ENCODE measurements around the gene C16orf96. TPM values are rescaled to one million over a fixed set of nuclear protein-coding genes. Genes with fewer than 3 reads are reported as not detected.
A peak's percentile ranks its signal among the peaks of the same experiment; 100 is the strongest.

Gene C16orf96
- total and polyA plus RNA-seq, 2 of the 13 experiments (the other 11 are each of a cell fraction or from before 2014, with no cell fraction given), result 0.03 TPM; not detected in 1

DNA sequence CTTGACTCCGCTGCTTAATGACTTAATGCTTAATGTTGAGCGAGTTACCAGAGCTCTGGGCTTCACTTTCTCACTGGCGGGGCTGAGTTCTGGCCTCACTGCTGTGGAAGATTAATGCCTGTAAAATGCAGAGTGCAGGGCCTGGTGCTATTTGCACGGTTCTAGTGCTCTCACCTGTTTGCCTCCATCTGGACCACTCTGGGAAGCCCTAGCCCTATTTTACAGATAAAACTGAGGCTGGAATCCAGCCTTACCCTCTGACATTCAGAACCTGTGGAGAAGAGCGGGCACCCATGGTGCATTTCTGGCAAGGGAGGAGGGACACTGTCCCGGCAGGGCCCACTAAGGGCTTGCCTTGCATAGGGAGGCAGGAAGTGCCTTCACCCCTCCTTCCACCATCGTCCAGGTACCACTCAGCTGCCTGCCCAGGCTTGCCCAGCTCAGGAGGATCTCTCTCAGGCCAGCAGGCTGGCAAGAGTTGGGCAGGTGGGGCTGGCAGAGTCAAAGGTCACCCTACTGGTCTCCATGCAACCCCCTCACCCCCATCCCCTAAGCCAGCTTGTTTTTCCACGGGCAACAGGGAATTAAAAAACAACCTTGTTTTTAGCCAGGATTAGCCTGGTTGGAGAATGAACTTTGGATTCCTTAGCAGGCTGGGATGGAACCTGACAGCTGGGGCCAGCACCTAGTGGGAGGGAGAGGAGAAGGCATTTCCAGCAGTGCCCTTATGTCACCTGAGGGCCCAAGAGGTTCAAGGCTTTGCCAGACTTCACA is 62.7 kb downstream of the C16orf96 start (continued):
- TF ChIP-seq USF2 (IDR thresholded peaks at IDR 0.05; ENCODE audit: low read depth, low read length), result no peak
- TF ChIP-seq USF2 (CRISPR knock-in tag; IDR thresholded peaks at IDR 0.05; ENCODE audit: borderline replicate concordance), result no peak
- TF ChIP-seq, protein P1, sequence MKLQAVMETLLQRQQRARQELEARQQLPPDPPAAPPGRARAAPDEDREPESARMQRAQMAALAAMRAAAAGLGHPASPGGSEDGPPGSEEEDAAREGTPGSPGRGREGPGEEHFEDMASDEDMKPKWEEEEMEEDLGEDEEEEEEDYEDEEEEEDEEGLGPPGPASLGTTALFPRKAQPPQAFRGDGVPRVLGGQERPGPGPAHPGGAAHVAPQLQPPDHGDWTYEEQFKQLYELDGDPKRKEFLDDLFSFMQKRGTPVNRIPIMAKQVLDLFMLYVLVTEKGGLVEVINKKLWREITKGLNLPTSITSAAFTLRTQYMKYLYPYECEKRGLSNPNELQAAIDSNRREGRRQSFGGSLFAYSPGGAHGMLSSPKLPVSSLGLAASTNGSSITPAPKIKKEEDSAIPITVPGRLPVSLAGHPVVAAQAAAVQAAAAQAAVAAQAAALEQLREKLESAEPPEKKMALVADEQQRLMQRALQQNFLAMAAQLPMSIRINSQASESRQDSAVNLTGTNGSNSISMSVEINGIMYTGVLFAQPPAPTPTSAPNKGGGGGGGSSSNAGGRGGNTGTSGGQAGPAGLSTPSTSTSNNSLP (IDR thresholded peaks at IDR 0.05; ENCODE audit: low read depth, low read length), result no peak
- no peak for TF ChIP-seq ELF3 (CRISPR knock-in tag; IDR thresholded peaks at IDR 0.05)
- no peak for TF ChIP-seq SP1 (IDR thresholded peaks at IDR 0.05)
- no peak for TF ChIP-seq SP1 (CRISPR knock-in tag; IDR thresholded peaks at IDR 0.05)
- no peak for TF ChIP-seq ZNF598 (CRISPR knock-in tag; IDR thresholded peaks at IDR 0.05; ENCODE audit: borderline replicate concordance)
- TF ChIP-seq TBL1XR1 (IDR thresholded peaks at IDR 0.05; ENCODE audit: borderline replicate concordance, low read length, partially characterized antibody), result no peak
- no peak for TF ChIP-seq CBX1 (IDR thresholded peaks at IDR 0.05; ENCODE audit: low read depth)
- 0 out of 2 replicates have a peak, but pooled peaks have one; percentile 47 for TF ChIP-seq SRY (CRISPR knock-in tag; IDR thresholded peaks at IDR 0.05)
- TF ChIP-seq PAX8 (CRISPR knock-in tag; IDR thresholded peaks at IDR 0.05; ENCODE audit: borderline replicate concordance), result no peak
- TF ChIP-seq ZNF317 (CRISPR knock-in tag; IDR thresholded peaks at IDR 0.05), result no peak; the same call in 1 of the 2 replicates
- no peak for TF ChIP-seq ZMAT3 (CRISPR knock-in tag; conservative IDR thresholded peaks at IDR 0.05)
- TF ChIP-seq KDM5B (CRISPR knock-in tag; IDR thresholded peaks at IDR 0.05; ENCODE audit: borderline replicate concordance), result 0 out of 2 replicates have a peak, but pooled peaks have one; percentile 71
- no peak for TF ChIP-seq MIER3 (CRISPR knock-in tag; IDR thresholded peaks at IDR 0.05; ENCODE audit: borderline replicate concordance)
- no peak for TF ChIP-seq MYPOP (CRISPR knock-in tag; IDR thresholded peaks at IDR 0.05)
- TF ChIP-seq RBFOX2 (IDR thresholded peaks at IDR 0.05; ENCODE audit: low read depth, low read length), result no peak
- 0 out of 2 replicates have a peak, but pooled peaks have one; percentile 7 for TF ChIP-seq GATA4 (IDR thresholded peaks at IDR 0.05; ENCODE audit: borderline replicate concordance, low read depth)
- TF ChIP-seq MBD4 (IDR thresholded peaks at IDR 0.05; ENCODE audit: borderline replicate concordance, low read length), result no peak
- TF ChIP-seq ZMYM4 (CRISPR knock-in tag; IDR thresholded peaks at IDR 0.05), result 0 out of 2 replicates have a peak, but pooled peaks have one; percentile 12
- no peak for TF ChIP-seq U2AF1 (optimal IDR thresholded peaks at IDR 0.05; ENCODE audit: low read depth, low read length)
- no peak for TF ChIP-seq PBX2 (CRISPR knock-in tag; IDR thresholded peaks at IDR 0.05)
- TF ChIP-seq ZUFSP (CRISPR knock-in tag; IDR thresholded peaks at IDR 0.05; ENCODE audit: borderline replicate concordance), result no peak

All from HepG2 (cell line).